Activated CD4-positive, alpha-beta T cell treated with anti-CD3 and anti-CD28 coated beads for 36 hours (primary cell): Measurements from ENCODE around the gene MRC1. TPM values are rescaled to one million over a fixed set of nuclear protein-coding genes. Genes with fewer than 3 reads are reported as not detected.

Source experiments
- ATAC-seq: fragments of 200-7000 bp; cut with Tn5 transposase; one replicate; pipeline ENCODE4 v1.10.0; 2021; ENCODE audit warnings: mild to moderate bottlenecking, moderate library complexity
- CTCF ChIA-PET: fragments of 350-600 bp; sonication (Branson Sonifier 250); formaldehyde crosslinking; loops from one replicate; lab custom pipeline; 2021; ENCODE audit warnings: antibody characterized with exemption; lab: Charles Lee
- POLR2A ChIA-PET: fragments of 350-600 bp; sonication (Branson Sonifier 250); formaldehyde crosslinking; loops from one replicate; lab custom pipeline; 2021; ENCODE audit warnings: antibody characterized with exemption, inconsistent platforms; lab: Charles Lee
- DNase-seq: peaks from one replicate; pipeline ENCODE4 v3.0.0-alpha.2; 2020
- H3K27ac Mint-ChIP-seq: one replicate; pipeline ENCODE4 v1.8.0; 2021; ENCODE audit warnings: mixed read lengths
- H3K27me3 Mint-ChIP-seq: one replicate; pipeline ENCODE4 v1.8.0; 2021; ENCODE audit warnings: mixed read lengths
- H3K36me3 Mint-ChIP-seq: one replicate; pipeline ENCODE4 v1.8.0; 2021; ENCODE audit warnings: low read depth, mixed read lengths
- H3K4me1 Mint-ChIP-seq: one replicate; pipeline ENCODE4 v1.8.0; 2021; ENCODE audit warnings: mixed read lengths
- H3K4me3 Mint-ChIP-seq: one replicate; pipeline ENCODE4 v1.8.0; 2021; ENCODE audit warnings: mild to moderate bottlenecking, moderate library complexity, mixed read lengths
- H3K9me3 Mint-ChIP-seq: one replicate; pipeline ENCODE4 v1.8.0; 2021; ENCODE audit warnings: low read depth, mixed read lengths
- intact Hi-C, 2 experiments: fragments of 100-400 bp; cut with DNase I in 1 of 2; cut with micrococcal nuclease in 1 of 2; formaldehyde crosslinking; loops; one replicate each; pipeline versions ENCODE4 v1.14.2 to v1.15.1; 2022 to 2024; cut with DNase I, micrococcal nuclease
- total RNA-seq, 2 experiments: library from RNA; stranded (reverse); gene quantifications; one replicate each; pipeline ENCODE4 v1.2.3, GENCODE V29; 2021

Gene MRC1
- total RNA-seq, 2 experiments from 2014 or later = 0.04 to 0.05 TPM

- CTCF ChIA-PET = no interaction called here
- POLR2A ChIA-PET = no interaction called here
- Mint-ChIP-seq H3K4me3 (no peak overlapping the region), H3K4me1 (no peaks in the 10 kb centered on the region), H3K36me3 (no peaks in the 10 kb centered on the region), H3K27ac (no peak overlapping the region), H3K27me3 (peaks cover 3% of the 10 kb centered on the region), H3K9me3 (peaks cover 2% of the 10 kb centered on the region)
- ATAC-seq (no peak), DNase-seq (no peak)
- intact Hi-C loops = no loop called here
These were observed 41.4 kb downstream of the MRC1 start for GRCh38 chr10:17850501-17850900.

DNA sequence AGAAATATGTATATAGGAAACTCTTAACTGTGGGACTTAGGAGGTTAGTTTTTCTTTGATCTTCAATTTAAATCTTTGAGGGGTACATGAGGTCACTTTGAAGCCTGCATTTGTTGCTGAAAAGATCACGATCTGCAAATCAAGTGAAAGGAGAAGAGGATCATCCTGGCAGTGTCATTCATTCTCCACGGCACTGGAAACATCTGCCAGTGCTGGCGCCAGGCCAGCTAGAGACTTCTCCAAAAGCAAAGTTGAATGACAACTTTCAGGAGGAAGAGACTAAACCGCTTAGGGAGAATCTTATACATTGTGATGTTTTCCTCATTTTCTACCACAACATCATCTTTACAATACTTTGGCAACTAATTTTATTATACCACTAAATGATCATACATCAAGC is 42.5 kb downstream of the MRC1 start:
- H3K27me3 Mint-ChIP-seq = peaks cover 3% of the 10 kb centered on the region
- no peaks in the 10 kb centered on the region for H3K4me1 Mint-ChIP-seq
- H3K4me3 Mint-ChIP-seq = no peak overlapping the region
- H3K36me3 Mint-ChIP-seq = no peaks in the 10 kb centered on the region
- intact Hi-C loops = no loop called here
- CTCF ChIA-PET = no interaction called here
- DNase-seq (no peak), ATAC-seq (no peak)
- POLR2A ChIA-PET = no interaction called here
- H3K27ac Mint-ChIP-seq = no peak overlapping the region
- H3K9me3 Mint-ChIP-seq = peaks cover 2% of the 10 kb centered on the region

- intact Hi-C loops = no loop called here
- POLR2A ChIA-PET = interaction anchor here (0.7 kb wide), 1 partner anchor 219 kb away, joined by 3 read pairs; no protein-coding TSS in a partner anchor
- peak; percentile 39 for ATAC-seq
- H3K4me3 Mint-ChIP-seq = no peak overlapping the region
- DNase-seq = no peak
- peaks cover 5% of the 10 kb centered on the region for H3K9me3 Mint-ChIP-seq
- CTCF ChIA-PET = no interaction called here
- no peak overlapping the region for H3K27ac Mint-ChIP-seq
- H3K36me3 Mint-ChIP-seq = no peaks in the 10 kb centered on the region
- H3K27me3 Mint-ChIP-seq = no peaks in the 10 kb centered on the region
- H3K4me1 Mint-ChIP-seq = no peaks in the 10 kb centered on the region
These were observed 45.0 kb downstream of the MRC1 start for GRCh38 chr10:17854044-17854652.

DNA sequence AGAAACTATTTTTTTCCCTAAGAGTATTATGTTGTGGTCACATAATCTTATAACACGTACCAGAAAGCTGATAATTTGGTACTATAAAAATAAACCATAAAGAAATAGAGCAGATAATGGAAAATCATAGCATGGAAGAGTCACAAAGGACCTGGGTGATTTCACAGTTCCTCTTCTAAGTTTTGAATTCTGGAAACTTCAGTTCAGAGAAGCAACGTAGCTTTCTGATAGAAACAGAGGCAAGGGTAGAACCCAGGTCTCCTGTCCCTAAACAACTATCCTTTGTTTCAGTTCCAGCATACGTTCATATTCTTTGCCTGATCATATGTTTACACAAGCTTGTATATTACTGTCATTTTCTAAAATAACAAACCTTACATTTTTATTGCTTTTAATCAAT is 47.9 kb downstream of the MRC1 start:
- ChIA-PET CTCF (interaction anchor here (1.0 kb wide), 1 partner anchor 9 kb away, joined by 3 read pairs; no protein-coding TSS in a partner anchor), POLR2A (no interaction called here)
- Mint-ChIP-seq H3K4me1 (peaks cover 3% of the 10 kb centered on the region), H3K36me3 (no peaks in the 10 kb centered on the region), H3K9me3 (peaks cover 5% of the 10 kb centered on the region), H3K27me3 (no peaks in the 10 kb centered on the region), H3K27ac (no peak overlapping the region), H3K4me3 (no peak overlapping the region)
- intact Hi-C loops = no loop called here
- ATAC-seq (no peak), DNase-seq (no peak)

DNA sequence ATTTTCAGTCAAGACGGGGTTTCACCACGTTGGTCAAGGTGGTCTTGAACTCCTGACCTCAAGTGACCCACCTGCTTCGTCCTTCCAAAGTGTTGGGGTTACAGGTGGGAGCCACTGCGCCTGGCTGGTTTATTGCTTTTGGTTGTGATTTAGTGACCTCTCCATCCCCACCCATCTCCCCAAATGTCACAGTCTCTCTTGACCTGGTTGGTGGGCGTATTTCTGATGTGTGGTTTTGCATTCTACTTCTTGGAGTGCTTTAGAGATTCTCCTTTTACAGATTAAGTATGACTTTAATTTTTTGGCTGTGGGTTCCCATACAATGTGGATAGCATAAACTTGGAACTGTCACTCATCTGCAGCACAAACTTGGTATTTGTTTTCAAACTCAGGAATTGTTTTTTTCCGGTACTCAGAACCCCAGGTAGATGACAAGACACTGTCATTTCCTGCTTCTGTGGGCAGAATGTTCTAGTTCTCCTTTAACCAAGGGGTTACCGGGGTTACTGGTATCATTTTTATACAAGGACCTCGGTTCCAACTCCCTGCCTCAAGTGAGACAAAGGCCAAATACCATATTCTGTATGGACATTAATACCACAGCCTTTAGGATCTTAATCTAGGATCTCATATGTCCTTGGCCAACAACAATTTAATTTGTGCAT is 50.5 kb downstream of the MRC1 start:
- Mint-ChIP-seq H3K4me3 (no peak overlapping the region), H3K36me3 (no peaks in the 10 kb centered on the region), H3K4me1 (peaks cover 3% of the 10 kb centered on the region), H3K9me3 (peaks cover 5% of the 10 kb centered on the region), H3K27ac (no peak overlapping the region), H3K27me3 (no peaks in the 10 kb centered on the region)
- POLR2A ChIA-PET = no interaction called here
- ATAC-seq (no peak), DNase-seq (no peak)
- CTCF ChIA-PET = no interaction called here
- intact Hi-C loops = no loop called here

DNA sequence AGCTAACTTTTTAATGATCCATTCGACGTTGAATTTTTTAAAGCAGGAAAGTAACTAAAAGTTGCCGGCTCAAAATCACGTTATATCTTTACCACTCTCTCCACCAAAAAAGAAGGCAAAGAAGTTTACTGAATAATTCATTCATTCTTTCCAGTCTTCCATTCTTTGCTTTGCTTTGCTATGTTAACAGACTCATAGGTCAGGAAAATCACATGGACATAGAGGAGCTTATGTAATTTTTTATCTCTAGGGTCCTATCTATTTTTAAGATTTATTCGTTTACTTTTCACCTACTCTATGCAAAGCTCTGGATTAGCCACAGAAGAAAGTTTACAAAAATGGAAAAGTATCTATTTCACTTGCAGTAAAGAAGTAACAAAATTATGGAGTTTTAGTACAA is 52.6 kb downstream of the MRC1 start:
- intact Hi-C loops = no loop called here
- peaks cover 3% of the 10 kb centered on the region for H3K4me1 Mint-ChIP-seq
- no peaks in the 10 kb centered on the region for H3K36me3 Mint-ChIP-seq
- CTCF ChIA-PET = no interaction called here
- POLR2A ChIA-PET = no interaction called here
- no peaks in the 10 kb centered on the region for H3K27me3 Mint-ChIP-seq
- H3K4me3 Mint-ChIP-seq = no peak overlapping the region
- H3K9me3 Mint-ChIP-seq = peaks cover 3% of the 10 kb centered on the region
- H3K27ac Mint-ChIP-seq = no peak overlapping the region
- ATAC-seq (no peak), DNase-seq (no peak)

GRCh38 chr10:17865351-17865750 is 56.2 kb downstream of the MRC1 start:
- intact Hi-C loops = no loop called here
- DNase-seq (no peak), ATAC-seq (no peak)
- Mint-ChIP-seq H3K4me1 (no peaks in the 10 kb centered on the region), H3K27ac (no peak overlapping the region), H3K27me3 (no peaks in the 10 kb centered on the region), H3K4me3 (no peak overlapping the region), H3K36me3 (no peaks in the 10 kb centered on the region), H3K9me3 (no peaks in the 10 kb centered on the region)
- ChIA-PET POLR2A (no interaction called here), CTCF (interaction anchor here (0.6 kb wide), 1 partner anchor 454 kb away, joined by 3 read pairs; no protein-coding TSS in a partner anchor)

GRCh38 chr10:17866346-17866745 is 57.2 kb downstream of the MRC1 start:
- H3K27ac Mint-ChIP-seq = no peak overlapping the region
- intact Hi-C loops = no loop called here
- no peaks in the 10 kb centered on the region for H3K27me3 Mint-ChIP-seq
- no peak overlapping the region for H3K4me3 Mint-ChIP-seq
- ATAC-seq (no peak), DNase-seq (no peak)
- ChIA-PET CTCF (interaction anchor here (0.7 kb wide), 1 partner anchor 15 kb away, joined by 4 read pairs; no protein-coding TSS in a partner anchor), POLR2A (no interaction called here)
- H3K9me3 Mint-ChIP-seq = no peaks in the 10 kb centered on the region
- no peaks in the 10 kb centered on the region for H3K36me3 Mint-ChIP-seq
- H3K4me1 Mint-ChIP-seq = no peaks in the 10 kb centered on the region

- intact Hi-C loops = no loop called here
- no peaks in the 10 kb centered on the region for H3K27me3 Mint-ChIP-seq
- H3K9me3 Mint-ChIP-seq = no peaks in the 10 kb centered on the region
- CTCF ChIA-PET = interaction anchor here (0.6 to 0.7 kb wide), 2 partner anchors 14 to 272 kb away, joined by 4 to 5 read pairs; no protein-coding TSS in a partner anchor
- H3K4me3 Mint-ChIP-seq = no peak overlapping the region
- no peak overlapping the region for H3K27ac Mint-ChIP-seq
- DNase-seq = no peak
- POLR2A ChIA-PET = no interaction called here
- no peak for ATAC-seq
- no peaks in the 10 kb centered on the region for H3K4me1 Mint-ChIP-seq
- H3K36me3 Mint-ChIP-seq = no peaks in the 10 kb centered on the region
These were observed 57.9 kb downstream of the MRC1 start for GRCh38 chr10:17867056-17867455.

DNA sequence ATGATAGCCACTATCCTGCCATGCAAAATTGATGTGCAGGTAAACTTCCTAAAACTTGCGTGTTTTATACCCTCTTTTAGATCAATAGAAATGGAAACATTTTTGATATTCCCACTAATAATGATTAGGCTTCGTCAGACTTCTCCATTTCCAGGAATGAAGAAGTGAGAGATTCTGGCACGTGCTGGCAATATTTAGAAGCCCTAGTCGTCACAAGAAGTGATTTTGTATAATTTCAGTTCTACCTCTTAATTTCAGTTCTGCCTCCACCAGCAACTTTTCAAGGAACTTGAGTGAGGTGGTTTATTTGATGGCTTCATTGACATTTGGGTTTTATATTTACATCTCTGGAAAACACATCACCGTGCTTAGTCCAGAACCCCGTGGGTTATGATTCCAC is 61.9 kb downstream of the MRC1 start:
- intact Hi-C loops = no loop called here
- H3K27ac Mint-ChIP-seq = no peak overlapping the region
- CTCF ChIA-PET = interaction anchor here (1.6 kb wide), 1 partner anchor 265 kb away, joined by 3 read pairs; no protein-coding TSS in a partner anchor

DNA sequence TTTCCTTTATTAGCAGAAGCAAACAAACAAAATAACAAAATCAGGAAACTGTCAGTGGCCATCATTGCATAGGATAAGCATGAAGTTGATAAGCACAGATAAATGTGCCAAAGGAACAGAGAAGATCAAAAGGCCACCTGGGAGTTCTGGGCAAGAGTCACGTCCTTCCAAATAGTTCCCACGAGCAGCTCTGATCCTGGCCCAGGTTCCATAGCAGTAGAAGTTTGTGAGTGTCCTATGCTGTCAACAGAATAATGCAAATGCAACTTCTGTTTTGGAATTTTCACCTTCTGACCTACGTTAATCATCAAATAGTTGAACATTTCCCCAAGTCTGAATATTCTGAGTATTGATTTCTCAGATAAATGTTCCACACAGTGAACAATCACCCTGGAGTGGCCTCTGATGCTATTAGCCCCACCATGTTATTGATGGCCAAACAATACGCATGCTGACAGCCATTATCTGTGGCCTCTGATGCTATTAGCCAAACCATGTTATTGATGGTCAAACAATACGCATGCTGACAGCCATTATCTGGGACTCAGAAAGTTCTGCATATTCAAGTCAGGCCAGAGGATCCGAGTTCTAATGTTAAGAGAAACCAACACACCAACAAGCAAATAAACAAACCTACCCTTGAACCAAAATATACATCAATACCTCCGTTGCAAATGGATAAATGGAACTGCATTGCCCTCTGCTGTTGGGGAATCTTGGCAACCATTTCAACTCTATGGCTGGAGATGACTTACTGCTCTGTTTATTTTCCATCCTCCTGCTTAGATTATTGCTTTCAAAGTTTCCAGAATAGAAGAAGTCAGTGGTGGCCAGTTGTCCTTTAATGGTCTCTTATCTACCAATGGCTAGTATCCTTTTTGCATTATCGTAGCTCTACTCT is 63.3 kb downstream of the MRC1 start:
- POLR2A ChIA-PET = no interaction called here
- Mint-ChIP-seq H3K27ac (no peak overlapping the region), H3K27me3 (no peaks in the 10 kb centered on the region), H3K4me3 (no peak overlapping the region), H3K9me3 (no peaks in the 10 kb centered on the region), H3K36me3 (no peaks in the 10 kb centered on the region), H3K4me1 (no peaks in the 10 kb centered on the region)
- CTCF ChIA-PET = interaction anchor here (0.6 to 1.7 kb wide), 4 partner anchors 37 to 266 kb away, joined by 3 to 5 read pairs (median 3); no protein-coding TSS in a partner anchor
- DNase-seq = peak; percentile 9
- ATAC-seq = no peak
- intact Hi-C loops = loop anchor here (1.0 to 2.0 kb wide), 2 partner anchors 265 to 266 kb away; no protein-coding TSS in a partner anchor

More for the DNA sequence above, 61.9 kb downstream of the MRC1 start:
- no peaks in the 10 kb centered on the region for H3K9me3 Mint-ChIP-seq
- POLR2A ChIA-PET = no interaction called here
- DNase-seq (no peak), ATAC-seq (no peak)
- H3K36me3 Mint-ChIP-seq = no peaks in the 10 kb centered on the region
- H3K4me3 Mint-ChIP-seq = no peak overlapping the region
- no peaks in the 10 kb centered on the region for H3K4me1 Mint-ChIP-seq
- H3K27me3 Mint-ChIP-seq = no peaks in the 10 kb centered on the region
